ENCODE data around the gene CNST. TPM values are rescaled to one million over a fixed set of nuclear protein-coding genes. Genes with fewer than 3 reads are reported as not detected.

CNST gene
- total RNA-seq, 1 donor from 2014 or later, result 31.4 TPM

DNA sequence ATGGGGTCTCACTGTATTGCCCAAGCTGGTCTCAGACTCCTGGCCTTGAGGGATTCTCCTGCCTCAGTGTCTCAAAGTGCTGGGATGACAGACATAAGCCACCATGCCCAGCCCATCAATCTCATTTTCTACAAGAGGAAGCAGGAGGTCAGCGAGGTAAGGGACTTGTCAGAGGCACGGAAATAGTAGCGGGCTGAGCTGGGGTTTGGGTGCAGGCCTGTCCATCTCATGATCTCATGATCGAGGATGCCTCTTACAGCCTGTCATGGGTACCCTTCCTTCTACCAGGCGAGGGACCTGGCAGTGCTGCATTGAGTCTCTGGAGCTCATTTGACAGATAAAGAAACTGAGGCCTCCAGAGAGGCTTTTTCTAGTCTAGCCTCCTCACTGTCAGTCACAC lies 129.4 kb downstream of the CNST start:
- H3K4me1 ChIP-seq, result peaks cover 10% of the 10 kb centered on the region
- H3K27me3 ChIP-seq (ENCODE audit: low read depth), result no peaks in the 10 kb centered on the region
- ATAC-seq (no peak), DNase-seq (no peak)
- no peaks in the 10 kb centered on the region for H3K36me3 ChIP-seq
- no peak overlapping the region for H3K27ac ChIP-seq
- intact Hi-C loops (cut with DNase I), result no loop called here
- no peak overlapping the region for H3K4me3 ChIP-seq
- H3K9me3 ChIP-seq, result peaks cover 7% of the 10 kb centered on the region
- TF ChIP-seq, protein P1, sequence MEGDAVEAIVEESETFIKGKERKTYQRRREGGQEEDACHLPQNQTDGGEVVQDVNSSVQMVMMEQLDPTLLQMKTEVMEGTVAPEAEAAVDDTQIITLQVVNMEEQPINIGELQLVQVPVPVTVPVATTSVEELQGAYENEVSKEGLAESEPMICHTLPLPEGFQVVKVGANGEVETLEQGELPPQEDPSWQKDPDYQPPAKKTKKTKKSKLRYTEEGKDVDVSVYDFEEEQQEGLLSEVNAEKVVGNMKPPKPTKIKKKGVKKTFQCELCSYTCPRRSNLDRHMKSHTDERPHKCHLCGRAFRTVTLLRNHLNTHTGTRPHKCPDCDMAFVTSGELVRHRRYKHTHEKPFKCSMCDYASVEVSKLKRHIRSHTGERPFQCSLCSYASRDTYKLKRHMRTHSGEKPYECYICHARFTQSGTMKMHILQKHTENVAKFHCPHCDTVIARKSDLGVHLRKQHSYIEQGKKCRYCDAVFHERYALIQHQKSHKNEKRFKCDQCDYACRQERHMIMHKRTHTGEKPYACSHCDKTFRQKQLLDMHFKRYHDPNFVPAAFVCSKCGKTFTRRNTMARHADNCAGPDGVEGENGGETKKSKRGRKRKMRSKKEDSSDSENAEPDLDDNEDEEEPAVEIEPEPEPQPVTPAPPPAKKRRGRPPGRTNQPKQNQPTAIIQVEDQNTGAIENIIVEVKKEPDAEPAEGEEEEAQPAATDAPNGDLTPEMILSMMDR (IDR thresholded peaks at IDR 0.05), result no peak

DNA sequence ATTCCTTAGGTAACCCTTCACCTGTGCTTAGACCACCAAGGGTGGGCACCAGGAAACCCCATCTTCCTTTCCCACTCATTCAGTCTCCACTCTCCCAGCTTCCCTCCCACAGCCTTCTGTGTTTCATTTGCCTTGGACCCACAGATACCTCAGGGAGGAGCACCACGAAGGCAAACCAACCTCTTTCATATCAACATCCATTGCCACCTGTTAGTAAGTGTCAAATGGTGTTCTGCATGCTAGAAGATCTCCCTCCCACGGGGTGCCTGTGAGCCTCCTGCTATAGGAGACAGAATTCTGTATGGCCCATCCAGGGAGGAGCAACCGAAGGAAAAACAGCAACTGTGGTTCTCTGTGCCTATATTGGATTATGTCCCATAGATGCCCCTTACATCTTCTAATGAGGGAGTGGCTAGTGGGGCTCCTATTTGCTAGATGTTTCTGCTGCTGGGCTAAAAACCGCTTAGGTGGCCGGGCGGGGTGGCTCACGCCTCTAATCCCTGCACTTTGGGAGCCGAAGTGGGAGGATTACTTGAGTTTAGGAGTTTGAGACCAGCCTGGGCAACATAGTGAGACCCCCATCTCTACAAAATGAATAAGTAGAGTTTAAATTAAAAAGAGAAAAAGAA lies 132.3 kb downstream of the CNST start:
- no peaks in the 10 kb centered on the region for H3K27me3 ChIP-seq (ENCODE audit: low read depth)
- peaks cover 10% of the 10 kb centered on the region for H3K4me1 ChIP-seq
- peak overlapping the region; percentile 37 for H3K4me3 ChIP-seq
- peak overlapping the region; percentile 51 for H3K27ac ChIP-seq
- TF ChIP-seq, protein P1 (IDR thresholded peaks at IDR 0.05), result no peak
- no peaks in the 10 kb centered on the region for H3K36me3 ChIP-seq
- DNase-seq, result no peak
- peaks cover 7% of the 10 kb centered on the region for H3K9me3 ChIP-seq
- intact Hi-C loops (cut with DNase I), result no loop called here
- ATAC-seq, result no peak

DNA sequence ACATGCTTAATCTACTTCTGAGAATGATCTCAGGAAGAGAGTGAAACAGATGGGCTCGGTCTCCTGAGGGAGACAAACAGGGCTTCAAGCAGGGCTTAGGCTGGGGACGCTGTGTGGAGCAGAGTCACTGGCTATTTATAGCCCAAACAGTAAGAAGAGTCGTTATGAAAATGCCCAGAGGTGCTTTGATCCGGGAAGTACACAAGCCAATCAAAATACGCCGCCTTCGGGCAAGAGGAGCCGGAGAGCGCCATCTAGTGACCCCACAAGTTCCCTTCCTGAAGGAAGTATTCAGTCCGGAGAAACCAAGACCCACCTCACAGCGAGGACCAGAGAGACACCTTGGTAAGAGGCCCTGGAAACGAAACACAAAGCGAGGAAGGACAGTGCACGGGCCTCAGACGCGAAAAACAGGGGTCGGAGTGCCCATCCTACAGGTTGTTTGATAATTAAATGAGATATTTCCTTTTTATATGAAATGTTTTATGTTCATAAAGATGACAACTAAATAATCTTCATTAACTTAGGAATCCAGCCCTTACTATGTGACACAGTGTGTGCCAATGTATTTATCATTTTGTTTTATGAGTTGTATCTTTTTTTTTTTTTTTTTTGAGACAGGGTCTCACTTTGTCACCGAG lies 133.0 kb downstream of the CNST start:
- Histone ChIP-seq H3K9me3 (peaks cover 3% of the 10 kb centered on the region), H3K4me3 (peak overlapping the region; percentile 37), H3K4me1 (peaks cover 10% of the 10 kb centered on the region), H3K36me3 (no peaks in the 10 kb centered on the region), H3K27me3 (ENCODE audit: low read depth) (no peaks in the 10 kb centered on the region), H3K27ac (peak overlapping the region; percentile 51)
- DNase-seq, result peak; percentile 90
- TF ChIP-seq, protein P1 (IDR thresholded peaks at IDR 0.05), result peak; percentile 88
- peak; percentile 92 to 96 for ATAC-seq
- intact Hi-C loops (cut with DNase I), result no loop called here

DNA sequence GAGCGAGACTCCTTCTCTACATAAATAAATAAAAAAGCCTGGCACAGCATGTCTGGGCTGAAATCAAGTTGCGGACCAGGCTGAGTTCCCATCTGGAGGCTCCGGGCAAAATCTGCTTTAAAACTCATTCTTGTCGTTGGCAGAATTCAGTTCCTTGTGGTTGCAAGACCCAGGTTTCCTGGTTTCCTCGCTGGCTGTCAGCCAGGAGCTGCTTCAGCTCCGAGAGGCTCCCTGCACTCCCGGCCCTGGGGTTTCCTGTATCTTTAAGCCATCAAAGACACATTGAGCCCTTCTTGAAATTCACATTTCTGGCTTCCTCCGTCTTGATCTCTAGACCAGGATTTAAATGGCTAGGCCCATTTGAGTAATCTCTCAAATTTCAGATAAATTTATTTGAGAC lies 137.3 kb downstream of the CNST start:
- Histone ChIP-seq H3K36me3 (no peaks in the 10 kb centered on the region), H3K27ac (no peak overlapping the region), H3K9me3 (no peaks in the 10 kb centered on the region), H3K27me3 (ENCODE audit: low read depth) (no peaks in the 10 kb centered on the region), H3K4me3 (no peak overlapping the region), H3K4me1 (peaks cover 9% of the 10 kb centered on the region)
- peak; percentile 60 for DNase-seq
- no peak for ATAC-seq
- intact Hi-C loops (cut with DNase I), result no loop called here
- TF ChIP-seq, protein P1 (IDR thresholded peaks at IDR 0.05), result no peak

DNA sequence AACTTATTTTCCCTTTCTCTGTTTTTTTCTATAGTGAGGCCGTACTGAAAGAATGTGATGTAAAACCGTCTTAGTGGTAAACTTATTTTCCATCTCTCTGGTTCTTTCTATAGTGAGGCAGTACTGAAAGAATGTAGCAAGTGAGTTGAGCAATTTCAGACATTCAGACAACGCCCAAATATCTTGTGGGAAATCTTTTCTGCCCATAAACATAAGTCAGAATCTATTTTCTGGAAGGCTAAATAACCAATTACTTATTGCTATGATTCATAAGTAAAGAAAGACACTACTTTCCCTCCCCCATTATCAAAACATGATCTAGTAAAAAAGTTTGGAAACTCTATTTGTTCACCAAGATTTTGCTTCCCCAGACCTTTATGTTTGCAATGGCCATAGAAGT lies 139.1 kb downstream of the CNST start:
- intact Hi-C loops (cut with DNase I), result no loop called here
- DNase-seq, result no peak
- ATAC-seq, result no peak
- no peaks in the 10 kb centered on the region for H3K4me1 ChIP-seq
- TF ChIP-seq, protein P1 (IDR thresholded peaks at IDR 0.05), result no peak
- no peaks in the 10 kb centered on the region for H3K9me3 ChIP-seq
- H3K4me3 ChIP-seq, result no peak overlapping the region
- H3K27me3 ChIP-seq (ENCODE audit: low read depth), result no peaks in the 10 kb centered on the region
- no peaks in the 10 kb centered on the region for H3K36me3 ChIP-seq
- no peak overlapping the region for H3K27ac ChIP-seq

All from lower lobe of right lung (tissue), 2 donors.